HG02885 (cell line): Measurements from ENCODE around the gene TRIOBP.
"Not testable (repeated sequence)": the region's sequence is repeated elsewhere in the genome, so short reads cannot be mapped to it uniquely, and the experiment has no call there.

Experiments
- ATAC-seq: cut with Tn5 transposase; IDR thresholded peaks from one replicate; pipeline ENCODE4 v1.9.1; 2021; ENCODE audit warnings: mild to moderate bottlenecking; ENCODE audit not compliant: unreplicated experiment, poor library complexity

Gene TRIOBP

GRCh38 chr22:37696657-37697537 is at the start of gene TRIOBP:
TSS of gene TRIOBP (plus strand) at chr22:37697048. CDS start at chr22:37701366, 4,318 bp downstream.
- peak; percentile 53 for ATAC-seq

- ATAC-seq = no peak
Observed at GRCh38 chr22:37647317-37647716, 49.5 kb upstream of the TRIOBP start.

- no peak for ATAC-seq
Observed at GRCh38 chr22:37647928-37648327, 48.9 kb upstream of the TRIOBP start.

GRCh38 chr22:37650463-37651136 is 46.2 kb upstream of the TRIOBP start:
- no peak for ATAC-seq

GRCh38 chr22:37654563-37655251 is 42.1 kb upstream of the TRIOBP start:
- no peak for ATAC-seq

GRCh38 chr22:37655252-37655563 is 41.6 kb upstream of the TRIOBP start:
- ATAC-seq = no peak

GRCh38 chr22:37656583-37656982 is 40.3 kb upstream of the TRIOBP start:
- not testable (repeated sequence) for ATAC-seq

GRCh38 chr22:37657590-37658132 is 39.2 kb upstream of the TRIOBP start:
- ATAC-seq = no peak

- ATAC-seq = peak; percentile 85
Observed at GRCh38 chr22:37658133-37659065, 38.4 kb upstream of the TRIOBP start, which contains the start of gene PDXP. TSS of gene PDXP (plus strand) at chr22:37658723. CDS start at chr22:37658783, 60 bp downstream.

GRCh38 chr22:37659066-37659896 is 37.6 kb upstream of the TRIOBP start:
- ATAC-seq = peak; percentile 17

- ATAC-seq = no peak
Observed at GRCh38 chr22:37659897-37660708, 36.7 kb upstream of the TRIOBP start.

- ATAC-seq = no peak
Observed at GRCh38 chr22:37660709-37661045, 36.2 kb upstream of the TRIOBP start.

GRCh38 chr22:37661160-37661924 is 35.5 kb upstream of the TRIOBP start:
- no peak for ATAC-seq

GRCh38 chr22:37662039-37662438 is 34.8 kb upstream of the TRIOBP start:
- no peak for ATAC-seq

GRCh38 chr22:37663521-37664140 is 33.2 kb upstream of the TRIOBP start:
- no peak for ATAC-seq

- ATAC-seq = no peak
Observed at GRCh38 chr22:37664249-37665101, 32.4 kb upstream of the TRIOBP start.
